ENCODE data around the gene TOR4A. TPM values are rescaled to one million over a fixed set of nuclear protein-coding genes. Genes with fewer than 3 reads are reported as not detected.

TOR4A gene
- total RNA-seq, 1 experiment from 2014 or later: 28.9 TPM

GRCh38 chr9:137270929-137271695 lies 6.4 kb upstream of the TOR4A start:
- intact Hi-C loops (cut with micrococcal nuclease): no loop called here
- H2AFZ ChIP-seq (ENCODE audit: low read length): no peak overlapping the region
- no TSS peak for BruUV-seq (replicated peaks)
- H3K4me2 ChIP-seq (ENCODE audit: low read length): no peak overlapping the region
- 0 out of 2 replicates have a peak, but pooled peaks cover 2% of the 10 kb centered on the region for H3K36me3 ChIP-seq (ENCODE audit: low read depth, low read length)
- no peaks in the 10 kb centered on the region for H3K79me2 ChIP-seq (ENCODE audit: low read length)
- no peak overlapping the region for H3K4me3 ChIP-seq (ENCODE audit: low read length)
- DNase-seq: no peak
- ChIA-PET POLR2A (ENCODE audit: unreplicated experiment) (no interaction called here), CTCF (no interaction called here)
- TF ChIP-seq EZH2 (IDR thresholded peaks at IDR 0.05; ENCODE audit: low read length, unreplicated experiment) (no peak), CTCF (conservative IDR thresholded peaks at IDR 0.05; ENCODE audit: low read depth, low read length) (no peak), EZH2phosphoT487 (IDR thresholded peaks at IDR 0.05; ENCODE audit: borderline replicate concordance, low read length) (no peak)
- 0 out of 2 replicates have a peak, but pooled peaks cover under 1% of the 10 kb centered on the region for H3K4me1 ChIP-seq (ENCODE audit: insufficient read depth, low read length)
- no peaks in the 10 kb centered on the region for H3K9me3 ChIP-seq (ENCODE audit: low read length)
- H3K27ac ChIP-seq (ENCODE audit: low read length): no peak overlapping the region
- no peak for ATAC-seq
- H4K20me1 ChIP-seq (ENCODE audit: low read length): no peaks in the 10 kb centered on the region
- no peak overlapping the region for H3K9ac ChIP-seq (ENCODE audit: low read length)
- H3F3A ChIP-seq (ENCODE audit: low read length, unreplicated experiment): no peaks in the 10 kb centered on the region
- no peaks in the 10 kb centered on the region for H3K27me3 ChIP-seq (ENCODE audit: low read length)
- H3K9me2 ChIP-seq (replicated peaks; ENCODE audit: low read length): no peaks in the 10 kb centered on the region

GRCh38 chr9:137271696-137272076 lies 5.8 kb upstream of the TOR4A start:
- H3K9ac ChIP-seq (ENCODE audit: low read length): no peak overlapping the region
- no peaks in the 10 kb centered on the region for H3K36me3 ChIP-seq (ENCODE audit: low read depth, low read length)
- CTCF ChIA-PET: no interaction called here
- no peak overlapping the region for H3K27ac ChIP-seq (ENCODE audit: low read length)
- no peak for TF ChIP-seq EZH2 (IDR thresholded peaks at IDR 0.05; ENCODE audit: low read length, unreplicated experiment)
- no peak for TF ChIP-seq CTCF (conservative IDR thresholded peaks at IDR 0.05; ENCODE audit: low read depth, low read length)
- TF ChIP-seq EZH2phosphoT487 (IDR thresholded peaks at IDR 0.05; ENCODE audit: borderline replicate concordance, low read length): no peak
- no peaks in the 10 kb centered on the region for H3F3A ChIP-seq (ENCODE audit: low read length, unreplicated experiment)
- no peaks in the 10 kb centered on the region for H4K20me1 ChIP-seq (ENCODE audit: low read length)
- no peaks in the 10 kb centered on the region for H3K9me3 ChIP-seq (ENCODE audit: low read length)
- H3K4me2 ChIP-seq (ENCODE audit: low read length): no peak overlapping the region
- H3K27me3 ChIP-seq (ENCODE audit: low read length): no peaks in the 10 kb centered on the region
- H3K9me2 ChIP-seq (replicated peaks; ENCODE audit: low read length): no peaks in the 10 kb centered on the region
- no peak for ATAC-seq
- DNase-seq: no peak
- peaks cover 6% of the 10 kb centered on the region for H3K4me1 ChIP-seq (ENCODE audit: insufficient read depth, low read length)
- BruUV-seq (replicated peaks): no TSS peak
- H2AFZ ChIP-seq (ENCODE audit: low read length): no peak overlapping the region
- intact Hi-C loops (cut with micrococcal nuclease): no loop called here
- POLR2A ChIA-PET (ENCODE audit: unreplicated experiment): no interaction called here
- no peak overlapping the region for H3K4me3 ChIP-seq (ENCODE audit: low read length)
- no peaks in the 10 kb centered on the region for H3K79me2 ChIP-seq (ENCODE audit: low read length)
